H1 (cell line): Measurements from ENCODE around the gene ZNF667. TPM values are rescaled to one million over a fixed set of nuclear protein-coding genes. Genes with fewer than 3 reads are reported as not detected.

Experiments
- CTCF ChIA-PET: fragments of 300-600 bp; sonication (Branson Sonifier 250); formaldehyde crosslinking; loops from one replicate; lab custom pipeline; 2021; ENCODE audit not compliant: partially characterized antibody; lab: Charles Lee
- POLR2A ChIA-PET: fragments of 300-600 bp; sonication (Branson Sonifier 250); formaldehyde crosslinking; loops from one replicate; lab custom pipeline; 2021; ENCODE audit warnings: inconsistent platforms; ENCODE audit not compliant: partially characterized antibody; lab: Charles Lee
- DNase-seq, 2 experiments: peaks; one replicate each; pipeline versions ENCODE4 v3.0.0 to v3.0.0-alpha.2; 2010 to 2022; ENCODE audit warnings: low spot score in 2 of 2, low read depth in 1 of 2, mixed read lengths in 1 of 2
- FAIRE-seq: peaks from 2 replicates; lab custom pipeline; 2011; peaks lifted over from hg19 to GRCh38; lab: Jason Lieb, UNC
- H2AFZ ChIP-seq: 2 replicates; pipeline ENCODE4 v1.8.1; 2012; ENCODE audit warnings: low read length, inconsistent platforms
- H2AK5ac ChIP-seq: 2 replicates; pipeline ENCODE4 v1.6.1; 2013; ENCODE audit warnings: low read depth, low read length
- H2BK120ac ChIP-seq: replicated peaks from 2 replicates; pipeline ENCODE3; 2013; ENCODE audit warnings: low read depth, low read length, inconsistent platforms
- H2BK12ac ChIP-seq: 2 replicates; pipeline ENCODE4 v1.6.1; 2013; ENCODE audit warnings: low read depth, low read length
- H2BK15ac ChIP-seq: 2 replicates; pipeline ENCODE4 v1.6.1; 2013; ENCODE audit warnings: low read length
- H2BK20ac ChIP-seq: 2 replicates; pipeline ENCODE4 v1.6.1; 2013; ENCODE audit warnings: low read length
- H2BK5ac ChIP-seq: 2 replicates; pipeline ENCODE4 v1.6.1; 2013; ENCODE audit warnings: low read depth, low read length
- H3K14ac ChIP-seq: 2 replicates; pipeline ENCODE4 v1.6.1; 2013; ENCODE audit warnings: inconsistent platforms; ENCODE audit not compliant: insufficient read length
- H3K18ac ChIP-seq: 2 replicates; pipeline ENCODE4 v1.6.1; 2013; ENCODE audit warnings: low read length; ENCODE audit errors: extremely low read depth
- H3K23ac ChIP-seq: 2 replicates; pipeline ENCODE4 v1.6.1; 2013; ENCODE audit warnings: inconsistent platforms; ENCODE audit not compliant: insufficient read length
- H3K23me2 ChIP-seq: 2 replicates; pipeline ENCODE4 v1.6.1; 2013; ENCODE audit warnings: low read depth, low read length
- H3K27ac ChIP-seq: 2 replicates; pipeline ENCODE4 v1.6.1; 2011; ENCODE audit warnings: low read depth, low read length, inconsistent platforms
- H3K27me3 ChIP-seq, 4 experiments: replicated peaks in 1 of 4; 1 replicate in 1 of 4; 2 replicates in 3 of 4; pipeline versions ENCODE4 v1.6.1 to v1.8.1; 2011 to 2013; ENCODE audit warnings: low read length in 3 of 4, mild to moderate bottlenecking in 3 of 4, inconsistent platforms in 2 of 4, mixed read lengths in 2 of 4, moderate library complexity in 1 of 4; ENCODE audit not compliant: control insufficient read depth in 3 of 4, insufficient read depth in 3 of 4; ENCODE audit errors: extremely low read depth in 1 of 4
- H3K36me3 ChIP-seq, 4 experiments: 2 replicates each; pipeline versions ENCODE4 v1.6.1 to v1.8.1; 2011 to 2013; ENCODE audit warnings: mild to moderate bottlenecking in 4 of 4, low read length in 3 of 4, moderate library complexity in 2 of 4, control low read depth in 1 of 4, inconsistent platforms in 1 of 4; ENCODE audit not compliant: insufficient read depth in 4 of 4, control insufficient read depth in 2 of 4
- H3K4ac ChIP-seq: replicated peaks from 2 replicates; pipeline ENCODE3; 2013; ENCODE audit warnings: low read length, low read depth, mixed read lengths, inconsistent platforms; ENCODE audit not compliant: insufficient read length
- H3K4me1 ChIP-seq, 4 experiments: replicated peaks in 1 of 4; 1 replicate in 1 of 4; 2 replicates in 3 of 4; pipeline versions ENCODE4 v1.6.1 to v1.8.1; 2011 to 2013; ENCODE audit warnings: low read length in 3 of 4, inconsistent platforms in 2 of 4, mixed read lengths in 1 of 4; ENCODE audit not compliant: insufficient read depth in 4 of 4, control insufficient read depth in 3 of 4
- H3K4me2 ChIP-seq, 2 experiments: 2 replicates each; pipeline versions ENCODE4 v1.6.1 to v1.8.1; 2011 to 2013; ENCODE audit warnings: low read depth in 2 of 2, low read length in 2 of 2, control low read depth in 1 of 2, inconsistent platforms in 1 of 2, mild to moderate bottlenecking in 1 of 2; ENCODE audit not compliant: insufficient read depth in 1 of 2
- H3K4me3 ChIP-seq, 4 experiments: fragments of 200-600, 300-600 bp in 1 of 4; sonication (generic), shearing (Covaris generic), sonication (Bioruptor Twin) in 1 of 4; 2 replicates each; pipeline versions ENCODE4 v1.5.1 to v1.8.1; 2011 to 2016; ENCODE audit warnings: low read length in 4 of 4, low read depth in 3 of 4, control low read depth in 2 of 4, inconsistent platforms in 2 of 4, mild to moderate bottlenecking in 2 of 4, mixed read lengths in 1 of 4, moderate library complexity in 1 of 4; ENCODE audit not compliant: insufficient read depth in 2 of 4; ENCODE audit errors: extremely low read depth in 1 of 4
- H3K56ac ChIP-seq: replicated peaks from 2 replicates; pipeline ENCODE3; 2013; ENCODE audit warnings: low read depth, mild to moderate bottlenecking, mixed read lengths, low read length, inconsistent platforms; ENCODE audit not compliant: insufficient read length
- H3K79me1 ChIP-seq: 2 replicates; pipeline ENCODE4 v1.6.1; 2013; ENCODE audit warnings: low read depth, low read length, control low read depth
- H3K79me2 ChIP-seq, 2 experiments: 2 replicates each; pipeline versions ENCODE4 v1.6.1 to v1.8.1; 2012 to 2013; ENCODE audit warnings: low read length in 2 of 2, mild to moderate bottlenecking in 2 of 2, inconsistent platforms in 1 of 2; ENCODE audit not compliant: insufficient read depth in 2 of 2, control insufficient read depth in 1 of 2
- H3K9ac ChIP-seq, 4 experiments: replicated peaks in 1 of 4; 1 replicate in 1 of 4; 2 replicates in 3 of 4; pipeline versions ENCODE4 v1.6.1 to v1.8.1; 2011 to 2013; ENCODE audit warnings: low read depth in 3 of 4, low read length in 3 of 4, control low read depth in 2 of 4, mild to moderate bottlenecking in 2 of 4, moderate library complexity in 2 of 4, inconsistent platforms in 1 of 4; ENCODE audit errors: extremely low read depth in 1 of 4
- H3K9me3 ChIP-seq, 2 experiments: 2 replicates each; pipeline versions ENCODE4 v1.6.1 to v1.8.1; 2012 to 2013; ENCODE audit warnings: mild to moderate bottlenecking in 2 of 2, moderate library complexity in 2 of 2, control low read depth in 1 of 2, inconsistent platforms in 1 of 2, low read depth in 1 of 2, low read length in 1 of 2, mixed read lengths in 1 of 2; ENCODE audit not compliant: insufficient read depth in 2 of 2
- H4K20me1 ChIP-seq, 2 experiments: replicated peaks in 1 of 2; 2 replicates each; pipeline versions ENCODE3 to v1.8.1; 2011 to 2013; ENCODE audit warnings: inconsistent platforms in 2 of 2, low read length in 2 of 2, mild to moderate bottlenecking in 1 of 2; ENCODE audit not compliant: insufficient read depth in 2 of 2, control insufficient read depth in 1 of 2
- H4K5ac ChIP-seq: 2 replicates; pipeline ENCODE4 v1.6.1; 2013; ENCODE audit warnings: low read length, low read depth, mixed read lengths, inconsistent platforms; ENCODE audit not compliant: insufficient read length
- H4K8ac ChIP-seq: 2 replicates; pipeline ENCODE4 v1.8.0; 2013; ENCODE audit warnings: mild to moderate bottlenecking, moderate library complexity, low read length, inconsistent platforms; ENCODE audit not compliant: insufficient read depth; ENCODE audit errors: extremely low read depth
- H4K91ac ChIP-seq: replicated peaks from 2 replicates; pipeline ENCODE3; 2013; ENCODE audit warnings: low read length, mixed read lengths, inconsistent platforms; ENCODE audit not compliant: insufficient read length
- CEBPB ChIP-seq: IDR thresholded peaks from 2 replicates; pipeline ENCODE4 v1.6.1; 2012; ENCODE audit warnings: low read depth, low read length
- FOSL1 ChIP-seq: IDR thresholded peaks from 2 replicates; pipeline ENCODE4 v1.6.1; 2011; ENCODE audit warnings: mild to moderate bottlenecking, low read depth, low read length, moderate library complexity; ENCODE audit not compliant: insufficient read depth
- GTF2F1 ChIP-seq: IDR thresholded peaks from 2 replicates; pipeline ENCODE4 v1.6.1; 2012; ENCODE audit warnings: low read depth, low read length, improper control_type of control experiment, borderline replicate concordance
- NRF1 ChIP-seq: IDR thresholded peaks from 2 replicates; pipeline ENCODE4 v1.6.1; 2011; ENCODE audit warnings: mild to moderate bottlenecking, low read depth, low read length, improper control_type of control experiment
- POLR2AphosphoS5 ChIP-seq: IDR thresholded peaks from 2 replicates; pipeline ENCODE4 v1.6.1; 2011; ENCODE audit warnings: low read depth, low read length
- RFX5 ChIP-seq: IDR thresholded peaks from 2 replicates; pipeline ENCODE4 v1.6.1; 2011; ENCODE audit warnings: low read depth, low read length, improper control_type of control experiment, borderline replicate concordance
- SIN3A ChIP-seq, 2 experiments: IDR thresholded peaks in 1 of 2; conservative IDR thresholded peaks in 1 of 2; 2 replicates each; pipeline ENCODE4 v1.6.1; 2011 to 2012; ENCODE audit warnings: low read length in 2 of 2, improper control_type of control experiment in 1 of 2, low read depth in 1 of 2, mild to moderate bottlenecking in 1 of 2
- SIX5 ChIP-seq: IDR thresholded peaks from 2 replicates; pipeline ENCODE4 v1.6.1; 2011; ENCODE audit warnings: mild to moderate bottlenecking, low read depth, low read length
- SP1 ChIP-seq: IDR thresholded peaks from 2 replicates; pipeline ENCODE4 v1.6.1; 2011; ENCODE audit warnings: low read depth, low read length
- SUZ12 ChIP-seq: fragments of 200-600 bp; sonication (generic); IDR thresholded peaks from 2 replicates; pipeline ENCODE4 v1.6.1; 2012; ENCODE audit warnings: mild to moderate bottlenecking, inconsistent platforms, low read length, moderate library complexity, mixed read lengths
- WGBS, 2 experiments: shearing (Covaris generic) in 1 of 2; methylation state at CpG; one replicate each; pipeline versions ENCODE4 v1.1.6 to v1.1.7; 2013 to 2015; ENCODE audit warnings: low lambda C conversion rate in 2 of 2, mixed read lengths in 2 of 2, inconsistent platforms in 1 of 2, low coverage in 1 of 2, missing lambda C conversion rate in 1 of 2; ENCODE audit not compliant: insufficient replicate concordance in 2 of 2, insufficient coverage in 1 of 2, insufficient read length in 1 of 2; ENCODE audit errors: extremely low coverage in 1 of 2, missing lambda C conversion rate in 1 of 2; 5-methylcytosine and 5-hydroxymethylcytosine counted together
- polyA plus RNA-seq, 7 experiments: library from polyadenylated mRNA; depleted of rRNA in 3 of 7; stranded (reverse) in 5 of 7; unstranded in 2 of 7; fragments of >200 nt in 5 of 7; fragments of 200-250 nt in 2 of 7; gene quantifications; 1 replicate in 5 of 7; 2 replicates in 1 of 7; 4 replicates in 1 of 7; pipeline versions ENCODE4 v1.2.1 to v1.2.3, GENCODE V29; 2011 to 2013; ENCODE audit warnings: missing spikeins in 2 of 7, mixed read lengths in 2 of 7
- total RNA-seq: library from RNA; stranded (reverse); fragmentation: NEBNext Ultra II Directional; extraction: Animal tissue kit (Norgen Biotek cat#: 25700); gene quantifications from 2 replicates; pipeline ENCODE4 v1.2.1, GENCODE V29; 2021

ZNF667 gene
- total and polyA plus RNA-seq, 2 of the 8 experiments (the other 6 are each of a cell fraction or from before 2014, with no cell fraction given): 4.4 to 10.7 TPM

- no peaks in the 10 kb centered on the region for H3K79me2 ChIP-seq
- H3K9me3 ChIP-seq: peaks cover 0 to 5% of the 10 kb centered on the region in 2 experiments; a peak in 1 of 4 replicates
- peak within 1 kb of the TSS; percentile 97 for H2BK5ac ChIP-seq
- peaks cover 2 to 4% (median 3%) of the 10 kb centered on the region in 4 experiments; a peak in 4 of 8 replicates for H3K36me3 ChIP-seq
- peak within 1 kb of the TSS; percentile 98 for H3K27ac ChIP-seq
- H3K4ac ChIP-seq: peak within 1 kb of the TSS; percentile 90
- H3K9ac ChIP-seq: peak within 1 kb of the TSS; percentile 83 to 98 (median 90)
- 0 out of 2 replicates have a peak within 1 kb of the TSS, but pooled peaks have one; percentile 65 for H2BK15ac ChIP-seq
- peak within 1 kb of the TSS; percentile 93 for H3K56ac ChIP-seq
- ChIA-PET POLR2A (interaction anchor here (1.0 to 2.0 kb wide), 6 partner anchors 10 to 25 kb away, joined by 3 to 11 read pairs (median 5); partner anchors contain the start of gene ZNF583), CTCF (interaction anchor here (0.7 to 4.4 kb wide), 9 partner anchors 9 to 151 kb away, joined by 3 to 14 read pairs (median 5); partner anchors contain the start of gene ZNF583)
- no peaks in the 10 kb centered on the region for H3K4me1 ChIP-seq
- peak within 1 kb of the TSS; percentile 100 for H4K8ac ChIP-seq
- peak within 1 kb of the TSS; percentile 62; the same call in 1 of the 2 replicates for H2BK12ac ChIP-seq
- peak within 1 kb of the TSS; percentile 40; the same call in 1 of the 2 replicates for H2AK5ac ChIP-seq
- H2BK20ac ChIP-seq: no peak within 1 kb of the TSS
- H3K4me3 ChIP-seq: peak within 1 kb of the TSS; percentile 67 to 87 (median 76)
- H3K4me2 ChIP-seq: peak within 1 kb of the TSS; percentile 40 to 82
- no peak within 1 kb of the TSS for H3K23ac ChIP-seq
- H3K79me1 ChIP-seq: peaks cover 2% of the 10 kb centered on the region; the same call in 1 of the 2 replicates
- H3K23me2 ChIP-seq: peaks cover 3% of the 10 kb centered on the region; the same call in 1 of the 2 replicates
- no peak within 1 kb of the TSS for H3K14ac ChIP-seq
- H4K20me1 ChIP-seq: no peaks in the 10 kb centered on the region
- peak within 1 kb of the TSS; percentile 91 for H3K18ac ChIP-seq
- peak within 1 kb of the TSS; percentile 97 for H4K91ac ChIP-seq
- 4% methylated on average over 72 of the region's 73 CpGs; no CpG with 5 or more reads in 1 of the 2 experiments for WGBS, 2 experiments
- peak within 1 kb of the TSS; percentile 99 for H2AFZ ChIP-seq
- peak within 1 kb of the TSS; percentile 88 for H4K5ac ChIP-seq
- FAIRE-seq: peak; percentile 83
- H2BK120ac ChIP-seq: peak within 1 kb of the TSS; percentile 73
- peak; percentile 82 to 90 for DNase-seq
- no peaks in the 10 kb centered on the region for H3K27me3 ChIP-seq
- TF ChIP-seq GTF2F1 (no peak; the same call in 1 of the 2 replicates), RFX5 (no peak), SIN3A (conservative IDR thresholded peaks at IDR 0.05 in 1 of 2, IDR thresholded peaks at IDR 0.05 in 1 of 2; ENCODE audit: low read depth in 1 of 2, low read length in 2 of 2) (no peak), NRF1 (peak; percentile 50), POLR2AphosphoS5 (peak; percentile 94), SUZ12 (no peak), SIX5 (peak; percentile 87), SP1 (no peak), CEBPB (0 out of 2 replicates have a peak, but pooled peaks have one; percentile 49), FOSL1 (no peak)
Observed at GRCh38 chr19:56393119-56394012, 83.8 kb downstream of the ZNF667 start, which contains the start of gene ZNF582. Gene ZNF582, minus strand, starts transcription at chr19:56393534. Its CDS starts 1,782 bp downstream, at chr19:56391752.
